HG02798 (cell line): ENCODE results near the gene YIPF1.
"Not testable (repeated sequence)": the region's sequence is repeated elsewhere in the genome, so short reads cannot be mapped to it uniquely, and the experiment has no call there.

Source experiments
- ATAC-seq: cut with Tn5 transposase; IDR thresholded peaks from one replicate; pipeline ENCODE4 v1.9.1; 2021; ENCODE audit warnings: mild to moderate bottlenecking; ENCODE audit not compliant: unreplicated experiment, poor library complexity

YIPF1 gene

GRCh38 chr1:53850082-53850673 lies 39.4 kb downstream of the YIPF1 start:
- ATAC-seq: no peak

GRCh38 chr1:53847980-53848379 lies 41.6 kb downstream of the YIPF1 start:
- no peak for ATAC-seq

GRCh38 chr1:53842347-53842746 lies 47.2 kb downstream of the YIPF1 start:
- no peak for ATAC-seq

- ATAC-seq: no peak
Observed at GRCh38 chr1:53838654-53838974, 51.0 kb downstream of the YIPF1 start.

GRCh38 chr1:53837924-53838653 lies 51.5 kb downstream of the YIPF1 start, which contains the start of gene NDC1:
TSS of gene NDC1 (minus strand) at chr1:53838296. CDS start at chr1:53838261, 35 bp downstream.
- peak; percentile 90 for ATAC-seq

GRCh38 chr1:53837646-53837923 lies 52.0 kb downstream of the YIPF1 start:
- no peak for ATAC-seq

- no peak for ATAC-seq
Observed at GRCh38 chr1:53835491-53835890, 54.1 kb downstream of the YIPF1 start.

- ATAC-seq: no peak
Observed at GRCh38 chr1:53834776-53835175, 54.8 kb downstream of the YIPF1 start.

GRCh38 chr1:53833393-53833792 lies 56.2 kb downstream of the YIPF1 start:
- no peak for ATAC-seq

- ATAC-seq: no peak
Observed at GRCh38 chr1:53826367-53826766, 63.2 kb downstream of the YIPF1 start.

- ATAC-seq: no peak
Observed at GRCh38 chr1:53825306-53825705, 64.3 kb downstream of the YIPF1 start.

- ATAC-seq: no peak
Observed at GRCh38 chr1:53822931-53823330, 66.7 kb downstream of the YIPF1 start.

- no peak for ATAC-seq
Observed at GRCh38 chr1:53821380-53821779, 68.2 kb downstream of the YIPF1 start.

GRCh38 chr1:53819387-53819786 lies 70.2 kb downstream of the YIPF1 start:
- ATAC-seq: no peak

- not testable (repeated sequence) for ATAC-seq
Observed at GRCh38 chr1:53816584-53816983, 73.0 kb downstream of the YIPF1 start.

GRCh38 chr1:53815484-53815883 lies 74.1 kb downstream of the YIPF1 start:
- not testable (repeated sequence) for ATAC-seq

GRCh38 chr1:53811414-53811851 lies 78.2 kb downstream of the YIPF1 start:
- ATAC-seq: no peak

GRCh38 chr1:53810497-53810896 lies 79.1 kb downstream of the YIPF1 start:
- no peak for ATAC-seq

- no peak for ATAC-seq
Observed at GRCh38 chr1:53810007-53810406, 79.6 kb downstream of the YIPF1 start.

GRCh38 chr1:53807916-53808315 lies 81.7 kb downstream of the YIPF1 start:
- ATAC-seq: no peak

GRCh38 chr1:53804791-53805505 lies 84.6 kb downstream of the YIPF1 start:
- no peak for ATAC-seq

GRCh38 chr1:53804181-53804580 lies 85.4 kb downstream of the YIPF1 start:
- ATAC-seq: no peak
